ENCODE data around the gene PLCB4. TPM values are rescaled to one million over a fixed set of nuclear protein-coding genes. Genes with fewer than 3 reads are reported as not detected.

Gene PLCB4
- polyA plus RNA-seq, 1 experiment = 18.6 TPM

GRCh38 chr20:9457136-9457535 lies 388.2 kb downstream of the PLCB4 start:
- DNase-seq (ENCODE audit: low read depth, low spot score) = no peak
- no peak overlapping the region for H3K27ac ChIP-seq (ENCODE audit: low read depth, low read length)
- ChIA-PET CTCF (interaction anchor here (0.9 to 1.6 kb wide), 4 partner anchors 9 to 153 kb away, joined by 3 to 8 read pairs (median 4); no protein-coding TSS in a partner anchor), POLR2A (no interaction called here)
- no peak for TF ChIP-seq CTCF (IDR thresholded peaks at IDR 0.05; ENCODE audit: low read depth, low read length)
- no peaks in the 10 kb centered on the region; the same call in 1 of the 2 replicates for H3K9me3 ChIP-seq (ENCODE audit: control insufficient read depth, insufficient read depth, low read length)
- no peak overlapping the region for H3K4me3 ChIP-seq (ENCODE audit: low read depth, low read length)
- no peaks in the 10 kb centered on the region for H3K27me3 ChIP-seq (ENCODE audit: control insufficient read depth, insufficient read depth, low read length)

DNA sequence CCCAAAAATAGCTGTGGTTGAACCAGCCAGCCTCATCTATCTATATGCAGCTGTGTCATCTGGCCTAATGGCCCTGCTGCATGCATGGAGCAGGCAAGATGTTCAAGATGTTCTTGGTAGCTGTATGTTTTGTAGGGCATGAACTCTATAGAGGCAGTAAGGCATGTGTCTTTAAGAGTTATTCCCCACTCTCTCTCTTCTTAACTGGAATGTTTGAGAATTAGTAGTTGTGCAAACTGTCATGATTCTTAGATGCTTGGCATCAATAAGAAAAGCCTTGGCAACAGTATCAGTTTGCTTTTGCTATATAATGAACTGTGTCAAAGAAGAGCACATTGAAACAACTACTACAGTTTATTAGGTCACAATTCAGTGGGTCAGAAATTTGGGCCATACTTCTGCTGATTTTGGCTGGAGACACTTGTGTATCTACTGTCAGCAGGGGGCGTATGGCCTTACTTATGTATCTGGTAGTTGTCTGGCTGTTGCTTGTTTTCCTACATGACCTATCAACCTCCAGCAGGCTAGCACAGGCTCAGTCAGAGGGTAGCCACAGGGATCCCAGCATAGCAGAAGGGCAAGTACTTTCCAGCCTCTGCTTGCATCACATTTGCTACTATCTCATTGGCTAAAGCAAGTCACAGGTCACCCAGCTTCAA lies 389.4 kb downstream of the PLCB4 start:
- Histone ChIP-seq H3K4me3 (ENCODE audit: low read depth, low read length) (no peak overlapping the region), H3K9me3 (ENCODE audit: control insufficient read depth, insufficient read depth, low read length) (no peaks in the 10 kb centered on the region; the same call in 1 of the 2 replicates), H3K27ac (ENCODE audit: low read depth, low read length) (no peak overlapping the region), H3K27me3 (ENCODE audit: control insufficient read depth, insufficient read depth, low read length) (no peaks in the 10 kb centered on the region)
- ChIA-PET CTCF (interaction anchor here (0.7 to 3.2 kb wide), 6 partner anchors 10 to 159 kb away, joined by 3 to 39 read pairs (median 5); no protein-coding TSS in a partner anchor), POLR2A (no interaction called here)
- no peak for DNase-seq (ENCODE audit: low read depth, low spot score)
- peak; percentile 34; the same call in 1 of the 2 replicates for TF ChIP-seq CTCF (IDR thresholded peaks at IDR 0.05; ENCODE audit: low read depth, low read length)

DNA sequence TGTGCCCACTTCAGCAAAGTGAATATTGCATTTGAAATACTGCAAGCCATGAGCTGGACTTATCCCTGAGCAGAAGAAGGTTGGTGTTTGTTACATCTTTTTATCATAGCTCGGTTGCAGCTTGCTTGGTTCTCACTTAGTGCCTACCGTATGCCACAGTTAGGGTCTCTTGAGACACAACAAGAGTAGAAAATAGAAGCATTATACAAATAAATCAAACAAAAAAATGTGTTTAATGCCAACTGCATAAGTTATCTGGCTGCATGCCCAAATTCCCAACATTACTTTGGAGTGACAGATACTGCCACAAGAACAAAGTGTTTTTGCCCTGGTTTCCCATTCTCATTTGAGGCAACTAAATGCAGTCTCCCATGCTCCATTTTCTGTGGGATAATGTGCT lies 391.6 kb downstream of the PLCB4 start:
- ChIA-PET CTCF (interaction anchor here (0.7 to 3.2 kb wide), 3 partner anchors 52 to 149 kb away, joined by 4 to 39 read pairs (median 5); no protein-coding TSS in a partner anchor), POLR2A (interaction anchor here (0.5 kb wide), 1 partner anchor 54 kb away, joined by 3 read pairs; the partner anchor contains the start of gene LAMP5)
- no peak overlapping the region for H3K27ac ChIP-seq (ENCODE audit: low read depth, low read length)
- H3K4me3 ChIP-seq (ENCODE audit: low read depth, low read length) = no peak overlapping the region
- no peaks in the 10 kb centered on the region for H3K27me3 ChIP-seq (ENCODE audit: control insufficient read depth, insufficient read depth, low read length)
- TF ChIP-seq CTCF (IDR thresholded peaks at IDR 0.05; ENCODE audit: low read depth, low read length) = no peak
- no peak for DNase-seq (ENCODE audit: low read depth, low spot score)
- no peaks in the 10 kb centered on the region; the same call in 1 of the 2 replicates for H3K9me3 ChIP-seq (ENCODE audit: control insufficient read depth, insufficient read depth, low read length)

DNA sequence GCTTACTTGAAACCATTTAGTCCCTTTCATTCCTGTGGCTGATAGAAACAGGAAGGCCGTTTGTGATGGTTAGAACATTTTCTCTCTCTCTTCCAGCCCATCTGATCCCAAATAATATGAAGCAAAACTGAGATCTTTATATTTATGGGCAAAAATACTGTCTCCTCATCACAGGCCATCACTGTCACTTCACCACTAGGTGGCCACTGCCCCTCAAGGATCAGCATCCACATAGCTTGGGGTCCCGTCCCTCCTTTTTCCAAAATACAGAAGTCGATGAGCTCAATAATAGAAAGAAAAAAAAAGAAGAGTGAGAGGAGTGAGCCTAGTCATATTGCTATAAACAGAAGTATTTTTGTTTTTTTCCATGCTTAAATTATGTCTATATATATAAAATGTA lies 399.1 kb downstream of the PLCB4 start:
- no peak overlapping the region for H3K27ac ChIP-seq (ENCODE audit: low read depth, low read length)
- POLR2A ChIA-PET = no interaction called here
- CTCF ChIA-PET = interaction anchor here (1.0 to 1.9 kb wide), 2 partner anchors 9 to 10 kb away, joined by 5 to 8 read pairs; no protein-coding TSS in a partner anchor

More for the DNA sequence above, 399.1 kb downstream of the PLCB4 start:
- DNase-seq (ENCODE audit: low read depth, low spot score) = no peak
- H3K27me3 ChIP-seq (ENCODE audit: control insufficient read depth, insufficient read depth, low read length) = no peaks in the 10 kb centered on the region
- H3K9me3 ChIP-seq (ENCODE audit: control insufficient read depth, insufficient read depth, low read length) = no peaks in the 10 kb centered on the region
- peak; percentile 47 for TF ChIP-seq CTCF (IDR thresholded peaks at IDR 0.05; ENCODE audit: low read depth, low read length)
- H3K4me3 ChIP-seq (ENCODE audit: low read depth, low read length) = no peak overlapping the region

Measured in AG04450 (cell line).